Stimulated activated CD8-positive, alpha-beta memory T cell treated with anti-CD3 and anti-CD28 coated beads, Interleukin-4, amount 100 ng/mL, for 48 hours (primary cell): ENCODE data around the gene PPP1R10.
"Not testable (repeated sequence)": the region's sequence is repeated elsewhere in the genome, so short reads cannot be mapped to it uniquely, and the experiment has no call there.

ENCODE experiments used
- DNase-seq: peaks from one replicate; pipeline ENCODE4 v3.0.0-alpha.2; 2020

Gene PPP1R10

DNA sequence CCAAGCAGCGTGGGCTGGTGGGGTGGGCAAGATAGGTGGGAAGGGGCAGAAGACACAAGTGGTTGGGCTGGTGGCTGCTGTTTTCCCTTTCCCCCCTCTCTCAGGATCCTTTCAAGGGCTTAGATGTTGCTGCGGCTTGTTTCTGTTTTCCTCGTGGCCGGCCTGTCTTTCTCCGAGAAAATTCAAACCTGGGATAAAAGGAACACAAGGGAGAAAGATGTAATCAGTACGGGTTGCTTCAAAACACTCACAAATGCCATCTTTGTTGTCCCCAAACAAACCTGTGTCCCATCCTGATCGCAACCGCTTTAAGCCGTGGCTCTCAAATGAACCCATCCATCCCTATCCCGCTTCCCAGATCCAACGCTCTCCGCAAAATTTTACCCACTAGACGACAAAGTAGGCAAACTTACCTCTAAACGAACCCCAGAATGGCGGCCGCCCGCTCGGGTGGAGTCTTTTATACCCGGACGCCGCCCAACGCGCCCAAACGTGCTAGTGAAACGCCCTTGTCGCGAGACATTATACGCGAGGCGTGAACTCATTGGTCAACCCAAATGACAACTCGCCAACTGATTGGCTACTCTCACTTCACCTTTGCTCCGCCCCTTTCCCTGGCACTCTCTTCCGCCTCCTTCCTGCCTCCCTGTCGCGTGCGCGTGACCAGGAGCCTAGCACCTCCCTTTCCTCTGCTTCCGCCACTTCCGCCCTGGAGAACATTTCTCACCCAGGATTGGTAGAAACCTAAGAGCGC is at the start of gene PPP1R10:
TSS of gene PPP1R10 (minus strand) at position 433 of the 754 bp plus-strand sequence. CDS start 7,299 bp downstream, outside the sequence.
- peak; percentile 97 for DNase-seq

DNA sequence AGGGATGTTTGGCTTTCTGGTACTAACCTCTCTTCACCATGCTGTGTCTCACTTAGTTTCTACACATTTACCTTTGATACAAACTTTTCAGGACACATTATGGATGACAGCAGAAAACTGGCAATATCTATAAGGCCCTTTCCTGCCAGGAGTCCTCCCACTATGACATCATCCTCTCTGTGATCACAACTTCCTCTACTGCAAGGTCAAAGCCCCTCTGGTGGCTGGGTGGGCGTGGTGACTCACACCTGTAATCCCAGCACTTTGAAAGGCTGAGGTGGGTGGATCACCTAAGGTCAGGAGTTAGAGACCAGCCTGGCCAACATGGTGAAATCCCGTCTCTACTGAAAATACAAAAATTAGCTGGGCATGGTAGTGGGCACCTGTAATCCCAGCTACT is 49.3 kb upstream of the PPP1R10 start:
- peak; percentile 80 for DNase-seq

GRCh38 chr6:30664994-30665767 is 48.1 kb upstream of the PPP1R10 start:
- no peak for DNase-seq

- DNase-seq: not testable (repeated sequence)
These were observed 40.9 kb upstream of the PPP1R10 start for GRCh38 chr6:30657922-30658321.

- DNase-seq: no peak
These were observed 40.4 kb upstream of the PPP1R10 start for GRCh38 chr6:30657454-30657853.

DNA sequence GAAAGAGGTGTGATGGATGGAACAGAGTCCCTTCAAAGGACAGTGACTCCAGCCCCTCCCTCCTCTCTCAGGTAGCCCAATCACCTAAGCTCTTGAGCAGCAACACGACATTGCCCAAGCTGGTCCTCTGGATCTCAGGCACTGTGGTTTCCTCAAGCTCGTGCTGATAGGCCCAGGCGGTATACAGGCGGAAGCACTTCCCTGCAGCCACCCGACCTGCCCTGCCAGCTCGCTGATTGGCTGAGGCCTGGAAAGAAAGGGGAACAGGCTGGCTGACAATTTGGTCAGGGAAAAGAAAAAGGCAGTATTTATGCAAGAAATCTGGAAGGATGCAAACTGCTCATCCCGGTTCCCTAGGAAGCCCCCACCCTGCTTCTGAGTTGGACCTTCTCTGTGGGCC is 39.5 kb upstream of the PPP1R10 start:
- DNase-seq: no peak

DNA sequence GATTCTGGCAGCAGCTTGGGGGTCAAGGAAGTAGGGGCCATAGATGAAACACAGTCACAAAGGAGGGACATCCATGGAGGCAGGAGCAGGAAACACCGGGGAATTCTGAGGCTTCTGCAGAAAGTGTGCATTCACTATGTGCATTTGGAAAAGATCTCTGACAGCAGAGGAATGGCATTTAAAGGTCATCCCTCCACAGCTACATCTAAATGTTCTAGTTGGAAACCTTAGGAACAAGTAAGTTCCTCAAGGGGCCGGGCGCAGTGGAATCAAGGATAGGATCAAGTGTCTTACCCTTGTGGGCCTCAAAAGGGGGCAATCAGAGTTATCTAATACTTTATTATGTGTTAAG is 38.7 kb upstream of the PPP1R10 start:
- DNase-seq: no peak

DNA sequence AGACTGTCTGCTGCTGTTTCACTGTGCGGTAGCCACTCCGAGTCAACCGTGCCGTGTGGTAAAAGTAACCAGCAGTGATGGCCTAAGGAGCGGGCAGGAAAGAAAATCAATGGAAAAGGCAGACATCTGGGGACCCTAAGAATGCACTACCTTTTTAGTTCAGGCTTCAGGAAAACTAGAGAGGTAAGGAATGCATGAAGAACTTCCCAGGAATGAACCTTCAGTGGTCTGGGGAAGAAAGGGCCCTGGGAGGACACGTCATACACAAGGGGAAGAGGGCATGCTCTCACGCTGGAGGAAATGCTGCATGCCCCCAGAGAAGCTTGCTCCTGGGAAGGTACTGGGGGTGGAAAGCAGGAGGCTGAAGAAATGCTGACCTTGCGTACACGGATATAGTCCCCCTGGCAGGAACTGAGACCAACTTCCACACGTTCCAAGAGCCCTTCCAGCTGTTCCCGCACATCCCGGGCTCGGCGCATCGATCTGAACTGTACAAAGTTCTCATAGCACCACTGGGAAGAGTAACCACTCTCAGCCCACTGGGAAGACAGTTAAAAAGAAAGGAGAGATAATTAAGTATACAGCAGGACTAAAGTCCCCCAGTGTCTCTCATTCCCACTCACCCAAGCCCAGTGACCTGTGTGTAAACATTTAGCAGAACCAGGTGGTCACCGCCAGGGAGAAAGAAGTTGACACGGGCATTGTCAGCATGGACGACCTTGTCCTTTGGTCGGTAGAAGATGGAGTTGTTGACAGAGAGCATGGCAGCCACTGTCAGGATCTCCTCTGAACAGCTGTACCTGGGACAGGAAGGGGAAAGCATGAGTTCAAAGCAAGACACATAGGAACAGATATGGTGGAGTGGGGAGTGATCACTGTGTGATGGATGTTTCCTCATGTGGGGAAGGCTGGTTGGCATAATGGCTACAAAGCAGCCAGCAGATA is 38.0 kb upstream of the PPP1R10 start:
- no peak for DNase-seq

- DNase-seq: no peak
These were observed 34.1 kb upstream of the PPP1R10 start for GRCh38 chr6:30651143-30651542.

- peak; percentile 87 for DNase-seq
These were observed 30.4 kb upstream of the PPP1R10 start for GRCh38 chr6:30647242-30648116.

DNA sequence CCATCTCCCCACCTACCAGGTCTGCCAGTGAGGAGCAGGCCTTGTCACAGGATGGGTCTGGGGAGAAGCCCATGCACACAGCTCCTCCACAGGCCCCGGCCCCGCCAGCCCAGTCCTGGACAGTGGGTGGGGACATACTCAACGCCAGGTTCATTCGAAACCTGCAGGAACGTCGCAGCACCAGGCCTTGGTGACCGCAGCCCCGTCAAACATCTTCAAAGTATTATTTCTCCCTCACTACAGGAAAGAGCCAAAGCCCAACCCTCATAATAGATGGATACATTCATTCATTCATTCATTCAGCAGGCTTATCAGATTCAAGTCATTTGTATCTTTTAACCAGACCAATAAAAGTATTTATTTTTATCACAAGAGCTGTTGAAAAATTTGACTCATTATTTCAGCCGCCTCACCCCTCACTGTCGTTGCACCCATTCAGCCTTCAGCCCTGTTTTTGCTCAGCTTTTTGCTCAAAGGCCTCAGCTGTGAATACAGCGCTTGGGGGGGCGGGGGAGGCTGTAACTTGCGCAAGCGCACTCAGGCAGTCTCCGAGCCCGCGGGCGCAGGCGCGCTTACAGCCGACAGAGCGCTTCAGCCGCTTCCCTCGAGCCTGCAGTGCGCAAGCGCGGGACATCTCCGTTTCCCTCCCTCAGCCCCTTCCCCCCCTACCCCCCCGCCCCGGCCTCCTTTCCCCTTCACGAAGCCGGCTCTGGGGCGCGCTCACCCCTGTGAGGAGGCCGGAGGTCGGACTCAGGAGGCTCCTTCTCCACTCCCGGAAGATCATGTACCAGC is 29.6 kb upstream of the PPP1R10 start, which contains the start of gene C6orf136:
TSS of gene C6orf136 (plus strand) at position 684 of the 792 bp plus-strand sequence. CDS start at position 783, 99 bp downstream.
- peak; percentile 94 for DNase-seq

GRCh38 chr6:30645989-30646388 is 28.9 kb upstream of the PPP1R10 start:
- no peak for DNase-seq

- DNase-seq: no peak
These were observed 27.7 kb upstream of the PPP1R10 start for GRCh38 chr6:30644769-30645168.

GRCh38 chr6:30643656-30644055 is 26.6 kb upstream of the PPP1R10 start:
- no peak for DNase-seq

DNA sequence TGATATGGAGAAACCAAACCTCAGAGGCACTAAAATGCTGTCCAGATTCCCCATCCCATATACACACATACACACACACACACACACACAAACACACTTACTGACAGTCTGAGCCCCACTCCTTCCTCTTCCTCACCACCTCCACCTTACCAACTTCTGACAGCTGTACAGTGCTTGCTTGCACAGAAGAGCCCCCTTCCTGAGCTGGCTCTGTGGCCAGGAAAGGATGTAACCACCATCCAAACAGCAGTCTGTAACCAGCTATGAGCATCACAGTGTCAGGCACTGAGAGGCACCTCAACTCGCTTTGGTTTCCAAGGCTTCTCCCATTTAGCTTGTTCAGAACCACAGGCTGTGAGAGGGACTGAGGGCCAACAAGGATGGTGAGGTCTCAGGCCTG is 24.0 kb upstream of the PPP1R10 start:
- no peak for DNase-seq

DNA sequence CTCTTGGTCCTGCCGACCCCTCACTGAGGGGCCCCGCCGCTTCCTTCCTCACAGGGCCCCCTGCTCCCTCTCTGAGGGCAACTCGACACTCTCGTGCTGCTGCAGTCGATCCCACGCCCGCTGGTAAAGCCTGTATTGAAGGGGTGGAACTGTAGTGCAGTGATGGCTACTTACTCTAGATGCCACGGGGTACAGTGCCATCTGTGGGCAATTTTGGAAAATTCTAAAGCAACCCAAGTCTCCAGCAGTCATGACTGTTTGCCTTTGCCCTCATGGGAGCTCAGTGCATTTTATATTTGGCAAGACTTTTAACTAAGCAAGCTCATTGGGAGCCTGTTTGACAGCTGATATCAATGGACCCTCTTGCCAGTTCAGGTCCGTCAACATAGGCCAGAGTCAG is 23.4 kb upstream of the PPP1R10 start:
- no peak for DNase-seq

- DNase-seq: no peak
These were observed 18.8 kb upstream of the PPP1R10 start for GRCh38 chr6:30635834-30636233.

GRCh38 chr6:30626484-30627366 is 9.7 kb upstream of the PPP1R10 start, which contains the start of gene ATAT1:
Gene ATAT1 (plus strand): TSS chr6:30626874.
- DNase-seq: peak; percentile 93

GRCh38 chr6:30625511-30625910 is 8.5 kb upstream of the PPP1R10 start:
- no peak for DNase-seq

- no peak for DNase-seq
These were observed 2.5 kb upstream of the PPP1R10 start for GRCh38 chr6:30619561-30619960.
